ENCODE results near the gene C4BPA.

C4BPA gene

GRCh38 chr1:207172885-207173284 lies 68.9 kb downstream of the C4BPA start:
- no peak for TF ChIP-seq CTCF (IDR thresholded peaks at IDR 0.05; ENCODE audit: insufficient read depth, low read depth, low read length, missing control alignments)
- H3K4me3 ChIP-seq (ENCODE audit: low read depth, low read length), result no peak overlapping the region
- peak; percentile 15 for DNase-seq (ENCODE audit: low read depth)

- TF ChIP-seq CTCF (IDR thresholded peaks at IDR 0.05; ENCODE audit: insufficient read depth, low read depth, low read length, missing control alignments), result no peak
- no peak overlapping the region for H3K4me3 ChIP-seq (ENCODE audit: low read depth, low read length)
- no peak for DNase-seq (ENCODE audit: low read depth)
These were observed 69.4 kb downstream of the C4BPA start for GRCh38 chr1:207173396-207173795.

GRCh38 chr1:207174913-207175312 lies 70.9 kb downstream of the C4BPA start:
- no peak for DNase-seq (ENCODE audit: low read depth)
- no peak for TF ChIP-seq CTCF (IDR thresholded peaks at IDR 0.05; ENCODE audit: insufficient read depth, low read depth, low read length, missing control alignments)
- no peak overlapping the region for H3K4me3 ChIP-seq (ENCODE audit: low read depth, low read length)

- TF ChIP-seq CTCF (IDR thresholded peaks at IDR 0.05; ENCODE audit: insufficient read depth, low read depth, low read length, missing control alignments), result no peak
- H3K4me3 ChIP-seq (ENCODE audit: low read depth, low read length), result no peak overlapping the region
- DNase-seq (ENCODE audit: low read depth), result no peak
These were observed 75.0 kb downstream of the C4BPA start for GRCh38 chr1:207179036-207179435.

- no peak for TF ChIP-seq CTCF (IDR thresholded peaks at IDR 0.05; ENCODE audit: insufficient read depth, low read depth, low read length, missing control alignments)
- H3K4me3 ChIP-seq (ENCODE audit: low read depth, low read length), result no peak overlapping the region
- DNase-seq (ENCODE audit: low read depth), result no peak
These were observed 77.8 kb downstream of the C4BPA start for GRCh38 chr1:207181847-207182246.

GRCh38 chr1:207186503-207186902 lies 82.5 kb downstream of the C4BPA start:
- DNase-seq (ENCODE audit: low read depth), result no peak
- H3K4me3 ChIP-seq (ENCODE audit: low read depth, low read length), result no peak overlapping the region
- TF ChIP-seq CTCF (IDR thresholded peaks at IDR 0.05; ENCODE audit: insufficient read depth, low read depth, low read length, missing control alignments), result no peak

- TF ChIP-seq CTCF (IDR thresholded peaks at IDR 0.05; ENCODE audit: insufficient read depth, low read depth, low read length, missing control alignments), result no peak
- no peak overlapping the region for H3K4me3 ChIP-seq (ENCODE audit: low read depth, low read length)
- no peak for DNase-seq (ENCODE audit: low read depth)
These were observed 84.9 kb downstream of the C4BPA start for GRCh38 chr1:207188901-207189300.
